Neuronal stem cell (in vitro differentiated cells): ENCODE measurements around the gene COL6A1.

Experiments
- DNase-seq: peaks from one replicate; pipeline ENCODE4 v3.0.0-alpha.2; 2013; ENCODE audit warnings: low spot score
- H2AFZ ChIP-seq: one replicate; pipeline ENCODE4 v1.6.1; 2013; ENCODE audit warnings: mild to moderate bottlenecking, low read length, inconsistent platforms
- H2AK5ac ChIP-seq: 2 replicates; pipeline ENCODE4 v1.6.1; 2013; ENCODE audit warnings: low read depth, mild to moderate bottlenecking, inconsistent platforms, low read length, moderate library complexity, mixed read lengths
- H2BK120ac ChIP-seq: 2 replicates; pipeline ENCODE4 v1.6.1; 2013; ENCODE audit warnings: low read depth, mild to moderate bottlenecking, inconsistent platforms, low read length, moderate library complexity, mixed read lengths
- H2BK12ac ChIP-seq: one replicate; pipeline ENCODE4 v1.6.1; 2013; ENCODE audit warnings: low read length, inconsistent platforms
- H2BK15ac ChIP-seq: 2 replicates; pipeline ENCODE4 v1.6.1; 2013; ENCODE audit warnings: mild to moderate bottlenecking, low read length, inconsistent platforms, mixed read lengths
- H2BK5ac ChIP-seq: one replicate; pipeline ENCODE4 v1.6.1; 2013; ENCODE audit warnings: inconsistent platforms, mild to moderate bottlenecking, low read length, moderate library complexity
- H3K14ac ChIP-seq: one replicate; pipeline ENCODE4 v1.6.1; 2013; ENCODE audit warnings: low read length, inconsistent platforms
- H3K18ac ChIP-seq: 2 replicates; pipeline ENCODE4 v1.6.1; 2013; ENCODE audit warnings: low read length, inconsistent platforms
- H3K23ac ChIP-seq: 2 replicates; pipeline ENCODE4 v1.6.1; 2013; ENCODE audit warnings: low read depth, mild to moderate bottlenecking, mixed read lengths, low read length, inconsistent platforms; ENCODE audit not compliant: poor library complexity
- H3K27ac ChIP-seq: replicated peaks from 3 replicates; pipeline ENCODE4 v1.5.1; 2013; ENCODE audit warnings: low read length, inconsistent platforms
- H3K27me3 ChIP-seq, 3 experiments: 2 replicates each; pipeline ENCODE4 v1.6.1; 2013; ENCODE audit warnings: low read length in 3 of 3, mild to moderate bottlenecking in 2 of 3, inconsistent platforms in 1 of 3, low read depth in 1 of 3, mixed read lengths in 1 of 3, moderate library complexity in 1 of 3; ENCODE audit not compliant: control insufficient read depth in 3 of 3, insufficient read depth in 3 of 3
- H3K36me3 ChIP-seq, 2 donors: replicated peaks in 1 of 2; 2 replicates each; pipeline ENCODE4 v1.6.1; 2013; ENCODE audit warnings: low read length in 2 of 2; ENCODE audit not compliant: control insufficient read depth in 2 of 2, insufficient read depth in 2 of 2
- H3K4ac ChIP-seq: 2 replicates; pipeline ENCODE4 v1.6.1; 2013; ENCODE audit warnings: inconsistent platforms, mild to moderate bottlenecking, low read length, moderate library complexity
- H3K4me1 ChIP-seq, 2 donors: 1 replicate in 1 of 2; 2 replicates in 1 of 2; pipeline ENCODE4 v1.6.1; 2013; ENCODE audit warnings: low read length in 2 of 2, low read depth in 1 of 2; ENCODE audit not compliant: control insufficient read depth in 2 of 2, insufficient read depth in 1 of 2
- H3K4me2 ChIP-seq: one replicate; pipeline ENCODE4 v1.6.1; 2013; ENCODE audit warnings: mild to moderate bottlenecking, low read length, inconsistent platforms; ENCODE audit not compliant: insufficient read depth, poor library complexity, severe bottlenecking
- H3K4me3 ChIP-seq, 2 donors: 2 replicates each; pipeline ENCODE4 v1.5.1; 2013; ENCODE audit warnings: low read length in 2 of 2, mild to moderate bottlenecking in 2 of 2, inconsistent platforms in 1 of 2, moderate library complexity in 1 of 2
- H3K79me1 ChIP-seq: one replicate; pipeline ENCODE4 v1.6.1; 2013; ENCODE audit warnings: low read depth, mild to moderate bottlenecking, inconsistent platforms, low read length, moderate library complexity
- H3K9ac ChIP-seq: one replicate; pipeline ENCODE4 v1.6.1; 2013; ENCODE audit warnings: mild to moderate bottlenecking, low read depth, low read length, inconsistent platforms; ENCODE audit not compliant: poor library complexity
- H3K9me3 ChIP-seq, 2 donors: replicated peaks in 1 of 2; 2 replicates each; pipeline versions ENCODE3 to v1.6.1; 2013; ENCODE audit warnings: low read length in 2 of 2, mild to moderate bottlenecking in 2 of 2, inconsistent platforms in 1 of 2, low read depth in 1 of 2, mixed read lengths in 1 of 2, moderate library complexity in 1 of 2; ENCODE audit not compliant: control insufficient read depth in 2 of 2, insufficient read depth in 1 of 2
- H4K8ac ChIP-seq: one replicate; pipeline ENCODE4 v1.6.1; 2013; ENCODE audit warnings: low read depth, mild to moderate bottlenecking, inconsistent platforms, low read length, moderate library complexity
- H4K91ac ChIP-seq: one replicate; pipeline ENCODE4 v1.6.1; 2013; ENCODE audit warnings: low read length, low read depth, mild to moderate bottlenecking, inconsistent platforms; ENCODE audit not compliant: poor library complexity
- WGBS, 2 donors: extraction: QIAGEN DNeasy Blood & Tissue Kit; methylation state at CpG; one replicate each; pipeline ENCODE4 v1.1.7; 2013; ENCODE audit warnings: missing lambda C conversion rate in 2 of 2, mixed read lengths in 1 of 2; ENCODE audit not compliant: insufficient read length in 2 of 2, insufficient replicate concordance in 1 of 2; ENCODE audit errors: extremely low coverage in 2 of 2; 5-methylcytosine and 5-hydroxymethylcytosine counted together

The COL6A1 gene

DNA sequence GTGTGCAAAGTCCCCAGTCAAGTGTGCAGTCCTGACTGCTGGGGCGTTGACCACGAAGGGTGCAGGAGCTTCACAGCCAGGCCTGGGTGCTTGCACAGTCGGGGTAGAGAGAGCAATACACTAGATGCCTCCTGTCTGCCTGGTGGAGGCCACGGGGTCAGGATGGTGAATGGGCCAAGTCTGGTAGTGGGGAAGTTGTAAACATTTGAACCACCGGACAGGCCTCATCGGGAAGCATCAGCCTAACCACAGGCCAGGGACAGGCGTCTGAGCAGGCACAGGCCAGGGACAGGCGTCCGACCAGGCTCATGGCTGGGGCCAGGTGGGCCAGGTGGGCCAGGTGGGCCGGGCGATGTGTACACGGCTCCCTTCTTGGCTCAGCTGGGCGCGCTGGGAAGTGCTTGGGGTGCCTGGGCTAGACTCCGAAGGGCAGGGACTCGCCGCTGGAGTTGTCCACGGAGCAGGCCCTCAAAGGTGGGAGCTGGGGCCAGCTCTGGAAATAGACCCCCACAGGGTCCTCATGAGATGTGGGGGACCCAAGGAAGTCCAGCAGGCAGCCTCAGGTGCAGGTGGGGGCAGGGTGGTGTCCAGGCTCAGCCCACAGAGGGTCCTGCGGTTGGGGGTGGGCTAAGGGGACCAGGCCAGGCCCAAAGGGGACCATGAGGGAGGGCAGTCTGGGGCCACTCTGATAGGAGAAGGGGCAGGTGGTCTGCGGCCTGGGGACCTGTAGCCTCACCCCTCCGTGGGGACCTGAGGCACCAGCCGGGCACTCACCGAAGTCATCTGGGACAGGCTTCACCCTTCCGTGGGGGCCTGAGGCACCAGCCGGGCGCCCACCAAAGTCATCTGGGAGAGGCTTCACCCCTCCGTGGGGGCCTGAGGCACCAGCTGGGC, 15.0 kb downstream of the COL6A1 start:
- Histone ChIP-seq H3K4me2 (no peak overlapping the region), H2BK15ac (no peak overlapping the region), H3K27ac (no peak overlapping the region), H3K9ac (no peak overlapping the region), H3K79me1 (peaks cover 6% of the 10 kb centered on the region), H2BK12ac (peak overlapping the region; percentile 58), H3K4me1 (no peaks in the 10 kb centered on the region), H3K18ac (no peak overlapping the region), H3K23ac (peak overlapping the region; percentile 95), H4K8ac (no peak overlapping the region), H3K36me3 (peaks cover 5 to 26% of the 10 kb centered on the region in 2 donors), H3K27me3 (no peaks in the 10 kb centered on the region), H3K9me3 (no peaks in the 10 kb centered on the region), H2BK5ac (no peak overlapping the region), H2AK5ac (peak overlapping the region; percentile 28), H2AFZ (no peak overlapping the region), H2BK120ac (no peak overlapping the region), H4K91ac (no peak overlapping the region), H3K4ac (no peak overlapping the region), H3K14ac (peak overlapping the region; percentile 56), H3K4me3 (no peak overlapping the region)
- DNase-seq, result no peak
- WGBS, 2 donors, result no CpG with 5 or more reads among the region's 27 CpGs

DNA sequence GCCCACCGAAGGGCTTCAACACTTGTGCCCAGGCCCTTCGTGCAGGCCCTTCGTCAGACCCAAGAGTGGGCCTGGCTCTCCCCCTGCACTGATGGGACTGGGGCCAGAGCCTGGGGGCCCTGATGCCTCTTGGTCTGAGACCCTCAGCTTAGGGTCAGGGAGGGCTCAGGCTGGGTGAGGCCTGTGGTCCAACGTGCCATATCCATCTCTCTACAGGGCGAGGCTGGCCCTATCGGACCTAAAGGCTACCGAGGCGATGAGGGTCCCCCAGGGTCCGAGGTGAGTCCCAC, 15.6 kb downstream of the COL6A1 start:
- Histone ChIP-seq H3K4me3 (no peak overlapping the region), H2BK12ac (no peak overlapping the region), H3K4me1 (no peaks in the 10 kb centered on the region), H3K4ac (no peak overlapping the region), H2BK120ac (no peak overlapping the region), H4K8ac (no peak overlapping the region), H2AFZ (no peak overlapping the region), H2BK5ac (no peak overlapping the region), H3K4me2 (no peak overlapping the region), H4K91ac (no peak overlapping the region), H3K27ac (no peak overlapping the region), H2AK5ac (no peak overlapping the region), H3K18ac (no peak overlapping the region), H3K36me3 (peaks cover 5 to 25% of the 10 kb centered on the region in 2 donors), H2BK15ac (no peak overlapping the region), H3K27me3 (no peaks in the 10 kb centered on the region), H3K23ac (no peak overlapping the region), H3K14ac (no peak overlapping the region), H3K79me1 (peaks cover 6% of the 10 kb centered on the region), H3K9ac (no peak overlapping the region), H3K9me3 (no peaks in the 10 kb centered on the region)
- no peak for DNase-seq
- WGBS, 2 donors, result no CpG with 5 or more reads among the region's 9 CpGs

DNA sequence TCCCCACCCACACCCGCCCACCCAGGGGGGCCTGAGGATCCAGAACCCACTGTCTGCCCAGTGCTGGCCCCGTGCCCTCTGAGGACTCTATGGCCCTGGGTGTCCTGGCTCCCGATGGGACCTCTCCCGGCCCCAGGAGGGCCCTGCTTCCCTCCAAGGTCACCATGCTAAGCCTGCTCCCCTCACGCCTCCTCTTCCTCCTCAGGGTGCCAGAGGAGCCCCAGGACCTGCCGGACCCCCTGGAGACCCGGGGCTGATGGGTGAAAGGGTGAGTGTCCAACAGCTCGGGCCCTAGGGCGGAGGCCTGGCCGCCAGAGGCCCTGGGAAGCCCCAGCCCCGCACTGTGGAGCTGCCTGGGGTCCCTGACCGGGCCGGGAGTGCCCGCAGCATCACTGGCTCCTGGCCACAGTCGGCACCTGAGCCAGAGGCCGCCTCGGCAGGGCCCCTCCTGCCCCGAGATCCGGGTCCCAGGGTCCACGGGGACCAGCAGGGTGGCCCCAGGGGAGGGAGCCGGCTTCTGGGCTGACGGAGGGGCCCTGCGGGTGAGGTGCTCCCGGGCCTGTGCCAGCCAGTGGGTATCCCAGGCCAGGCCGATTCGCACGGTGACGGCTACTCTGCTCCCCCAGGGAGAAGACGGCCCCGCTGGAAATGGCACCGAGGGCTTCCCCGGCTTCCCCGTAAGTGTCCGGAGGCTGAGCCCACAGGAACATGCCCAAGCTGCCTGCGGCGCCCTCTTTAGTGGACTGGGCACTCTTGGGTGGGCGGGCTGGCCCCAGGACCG, 16.1 kb downstream of the COL6A1 start:
- Histone ChIP-seq H3K27me3 (no peaks in the 10 kb centered on the region), H3K27ac (no peak overlapping the region), H3K9me3 (no peaks in the 10 kb centered on the region), H4K91ac (no peak overlapping the region), H3K4me1 (no peaks in the 10 kb centered on the region), H2BK12ac (no peak overlapping the region), H3K23ac (no peak overlapping the region), H2BK5ac (no peak overlapping the region), H3K36me3 (peaks cover under 1 to 25% of the 10 kb centered on the region in 2 donors), H3K18ac (no peak overlapping the region), H2AK5ac (no peak overlapping the region), H3K79me1 (peaks cover 6% of the 10 kb centered on the region), H2BK120ac (no peak overlapping the region), H3K4me2 (no peak overlapping the region), H3K14ac (no peak overlapping the region), H2AFZ (no peak overlapping the region), H2BK15ac (no peak overlapping the region), H4K8ac (no peak overlapping the region), H3K4me3 (no peak overlapping the region), H3K9ac (no peak overlapping the region), H3K4ac (no peak overlapping the region)
- no CpG with 5 or more reads among the region's 38 CpGs for WGBS, 2 donors
- DNase-seq, result no peak

DNA sequence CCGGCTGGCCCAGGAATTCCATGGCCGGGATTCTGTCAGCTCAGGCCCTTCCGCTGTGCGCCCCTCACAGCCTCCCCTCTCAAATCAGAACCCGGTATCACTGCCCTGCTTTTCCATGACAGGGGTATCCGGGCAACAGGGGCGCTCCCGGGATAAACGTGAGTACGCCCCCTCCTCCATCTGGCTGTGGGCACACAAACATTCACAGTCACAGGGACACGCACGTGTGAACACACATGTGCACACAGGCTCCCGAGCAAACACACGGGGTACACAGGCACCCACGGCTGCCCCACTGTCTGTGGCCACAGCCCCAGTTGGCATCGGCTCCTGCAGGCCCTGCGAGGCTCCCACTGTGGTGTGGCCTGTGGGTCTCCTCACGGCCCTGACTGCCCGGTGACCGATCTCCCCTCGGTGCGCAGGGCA, 16.7 kb downstream of the COL6A1 start:
- H3K4me2 ChIP-seq, result no peak overlapping the region
- no peak overlapping the region for H3K14ac ChIP-seq
- H2BK12ac ChIP-seq, result no peak overlapping the region
- H2BK5ac ChIP-seq, result no peak overlapping the region
- H3K23ac ChIP-seq, result no peak overlapping the region
- no peaks in the 10 kb centered on the region for H3K27me3 ChIP-seq
- H3K9ac ChIP-seq, result no peak overlapping the region
- no peak for DNase-seq
- no peak overlapping the region for H2AK5ac ChIP-seq
- peaks cover 4% of the 10 kb centered on the region for H3K79me1 ChIP-seq
- no peak overlapping the region for H3K27ac ChIP-seq
- no peak overlapping the region for H4K91ac ChIP-seq
- no peak overlapping the region for H3K4ac ChIP-seq
- H3K9me3 ChIP-seq, result no peaks in the 10 kb centered on the region
- no peak overlapping the region for H4K8ac ChIP-seq
- H2BK15ac ChIP-seq, result no peak overlapping the region
- H3K4me3 ChIP-seq, result no peak overlapping the region
- H2BK120ac ChIP-seq, result no peak overlapping the region
- no peak overlapping the region for H2AFZ ChIP-seq
- no CpG with 5 or more reads among the region's 22 CpGs for WGBS, 2 donors
- peaks cover 0 to 20% of the 10 kb centered on the region in 2 donors for H3K36me3 ChIP-seq
- H3K18ac ChIP-seq, result no peak overlapping the region
- no peaks in the 10 kb centered on the region for H3K4me1 ChIP-seq
